Measurements from ENCODE around the gene ADGRA1.

The ADGRA1 gene

GRCh38 chr10:133180965-133181639 lies 93.4 kb downstream of the ADGRA1 start:
- DNase-seq (ENCODE audit: low read depth) = no peak
- no peak for TF ChIP-seq CTCF (IDR thresholded peaks at IDR 0.05; ENCODE audit: insufficient read depth, low read depth, low read length, missing control alignments)
- H3K4me3 ChIP-seq (ENCODE audit: low read length) = no peak overlapping the region
